NCI-H1105 treated with DMSO at 0.1 percent for 48 hours (cell line): ENCODE results near the gene KDM4B.
A peak's percentile ranks its signal among the peaks of the same experiment; 100 is the strongest.

ENCODE experiments used
- DNase-seq: peaks from one replicate; lab custom pipeline; 2025; lab: John Stamatoyannopoulos, UW

The KDM4B gene

DNA sequence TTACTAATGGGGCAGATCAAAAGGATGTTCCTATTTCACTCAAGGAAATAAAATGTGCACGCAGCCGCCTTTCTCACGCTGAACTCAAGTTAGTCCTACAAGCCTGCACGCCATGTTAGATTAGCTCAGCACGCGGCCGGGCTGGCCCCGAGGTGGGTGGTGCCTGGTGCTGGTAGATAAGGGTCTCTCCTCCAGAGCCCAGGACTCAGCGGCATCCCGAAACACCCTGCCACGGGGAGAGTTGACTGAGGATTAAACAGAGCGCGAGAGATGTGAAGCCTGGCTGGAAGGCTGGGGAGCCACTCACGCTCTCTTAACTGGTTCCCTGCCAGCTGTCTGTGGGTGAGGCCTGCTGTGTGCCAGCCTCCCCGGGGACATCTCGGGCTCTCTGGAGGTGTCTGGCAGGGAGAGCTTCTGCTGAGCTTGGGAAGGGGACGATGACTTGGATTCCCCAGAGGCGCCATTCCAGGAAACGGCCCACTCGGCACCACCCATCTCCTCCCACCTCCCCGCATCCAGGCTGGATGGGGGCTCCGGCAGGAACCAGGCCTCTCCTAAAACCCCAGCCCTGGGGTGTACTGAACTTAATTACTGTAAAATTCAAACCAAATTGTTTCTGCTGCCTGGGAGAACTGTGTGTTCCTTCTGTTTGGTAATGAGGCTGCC lies 122.2 kb downstream of the KDM4B start:
- no peak for DNase-seq

DNA sequence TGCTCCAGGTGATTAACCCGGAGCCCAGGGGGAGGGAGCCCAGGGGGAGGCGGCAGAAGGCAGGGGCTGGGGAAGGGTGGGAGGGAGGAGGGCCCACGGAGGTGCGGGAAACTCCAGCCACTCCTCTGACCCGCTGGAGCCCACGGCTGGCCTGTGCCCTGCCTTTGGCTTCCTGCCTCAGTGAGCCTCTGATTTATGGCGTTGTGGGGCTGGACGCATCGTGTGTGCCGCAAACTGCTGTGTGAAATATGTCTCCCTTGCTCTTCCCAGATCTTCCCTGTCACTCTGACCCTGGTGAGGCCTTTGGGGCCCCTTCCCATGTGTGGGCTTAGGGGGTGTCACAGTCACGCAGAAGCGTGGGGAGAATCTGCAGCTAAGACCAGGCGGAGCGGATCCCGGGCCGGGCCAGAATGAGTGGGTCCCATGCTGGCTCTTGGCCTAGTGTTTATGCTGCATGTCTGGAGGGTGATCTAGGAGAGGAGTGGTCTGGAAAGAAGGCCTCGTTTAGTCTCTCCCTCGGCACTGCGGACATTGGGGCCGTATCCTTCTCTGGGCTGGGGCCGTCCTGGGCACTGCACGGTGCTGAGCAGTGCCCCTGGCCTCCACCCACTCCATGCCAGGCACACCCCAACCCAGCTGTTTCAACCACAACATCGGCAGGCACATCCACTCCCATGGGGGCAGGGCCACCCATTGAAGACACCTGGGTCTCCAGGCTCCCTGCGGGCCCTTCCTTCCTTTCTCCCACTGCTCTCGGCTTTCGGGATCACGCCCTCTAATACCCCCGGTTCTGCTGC lies 123.0 kb downstream of the KDM4B start:
- DNase-seq: no peak

DNA sequence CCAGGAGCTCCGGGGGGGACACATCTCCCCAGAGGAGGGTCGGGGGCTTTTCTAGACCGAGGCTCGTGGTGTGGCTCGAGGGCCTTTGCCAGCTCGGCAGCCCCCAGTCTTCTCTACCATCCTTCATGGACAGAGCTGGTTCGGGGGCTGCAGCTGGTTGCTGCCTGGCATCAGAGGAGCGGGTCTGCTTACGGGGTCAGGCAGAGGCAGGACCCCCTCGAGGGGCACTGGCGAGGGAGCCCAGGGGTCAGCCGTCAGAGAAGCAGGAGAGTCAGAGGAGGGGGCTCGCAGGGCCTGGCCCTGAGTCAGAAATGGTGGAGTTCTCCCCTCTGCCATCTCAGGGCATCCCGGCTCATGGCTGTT lies 123.5 kb downstream of the KDM4B start:
- no peak for DNase-seq

DNA sequence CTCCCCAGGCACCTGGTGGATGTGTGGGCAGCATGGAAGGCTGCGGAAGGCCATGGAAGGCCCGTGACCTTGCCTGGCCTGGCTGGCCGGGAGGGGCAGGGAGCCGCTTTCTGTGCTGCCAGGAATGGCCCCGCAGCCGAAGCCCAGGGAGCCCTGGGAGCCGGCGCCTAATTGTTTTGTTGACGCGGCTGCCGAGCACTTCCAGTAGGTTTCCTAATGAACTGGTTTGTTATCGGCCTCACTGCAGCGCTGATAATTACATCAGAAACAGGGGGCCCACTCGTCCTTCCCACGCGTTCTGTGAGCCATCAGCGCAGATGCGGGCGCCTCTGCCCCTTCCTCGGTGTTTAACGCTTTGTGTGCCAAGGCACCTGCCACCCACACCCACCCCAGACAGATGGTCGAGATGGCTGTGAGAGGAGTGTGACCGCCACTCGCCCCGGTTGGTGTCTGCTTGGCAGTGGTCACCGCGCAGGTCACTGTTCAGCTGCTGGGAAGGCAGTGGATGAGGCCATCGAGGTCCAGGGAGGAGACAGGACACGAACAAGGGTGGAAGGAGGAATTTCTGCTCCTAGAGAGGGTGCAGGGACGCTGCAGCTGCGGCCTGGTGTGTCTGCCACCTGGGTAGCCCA lies 124.5 kb downstream of the KDM4B start:
- no peak for DNase-seq

DNA sequence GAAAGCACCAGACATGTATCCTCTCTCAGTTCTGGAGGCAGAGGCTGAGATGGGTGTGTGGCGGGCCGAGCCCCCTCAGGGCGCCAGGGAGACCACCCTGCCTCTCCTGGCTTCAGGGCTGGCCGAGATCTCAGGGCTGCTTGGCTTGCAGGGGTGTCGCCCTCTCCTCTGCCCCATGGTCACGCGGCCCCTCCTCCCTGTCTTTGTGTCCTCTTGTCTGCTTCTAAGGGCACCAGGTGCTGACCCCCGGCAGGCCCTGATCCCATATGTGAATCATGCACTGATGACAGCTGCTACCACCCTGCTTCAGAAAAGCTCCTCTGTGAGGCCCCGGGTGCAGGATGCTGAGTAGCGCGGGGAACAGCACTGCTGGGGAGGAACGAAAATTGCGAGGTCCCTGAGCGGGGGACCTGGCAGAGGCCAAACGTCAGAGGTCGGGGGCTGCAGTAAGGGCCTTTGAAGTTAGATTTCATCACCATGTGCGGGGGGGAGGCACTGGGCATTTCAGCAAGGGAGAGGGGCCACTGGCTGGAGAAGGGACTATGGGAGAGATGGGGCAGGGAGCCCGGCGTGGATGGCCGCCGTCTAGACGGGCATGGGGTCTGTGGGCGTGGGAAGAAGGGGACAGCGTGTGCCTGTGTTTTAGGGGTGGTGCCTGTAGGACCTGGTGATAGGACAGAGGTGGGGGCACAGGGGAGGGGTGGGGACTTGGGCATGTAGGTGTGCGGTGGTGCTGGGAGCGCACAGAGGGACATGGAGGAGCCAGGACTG lies 125.2 kb downstream of the KDM4B start:
- no peak for DNase-seq

DNA sequence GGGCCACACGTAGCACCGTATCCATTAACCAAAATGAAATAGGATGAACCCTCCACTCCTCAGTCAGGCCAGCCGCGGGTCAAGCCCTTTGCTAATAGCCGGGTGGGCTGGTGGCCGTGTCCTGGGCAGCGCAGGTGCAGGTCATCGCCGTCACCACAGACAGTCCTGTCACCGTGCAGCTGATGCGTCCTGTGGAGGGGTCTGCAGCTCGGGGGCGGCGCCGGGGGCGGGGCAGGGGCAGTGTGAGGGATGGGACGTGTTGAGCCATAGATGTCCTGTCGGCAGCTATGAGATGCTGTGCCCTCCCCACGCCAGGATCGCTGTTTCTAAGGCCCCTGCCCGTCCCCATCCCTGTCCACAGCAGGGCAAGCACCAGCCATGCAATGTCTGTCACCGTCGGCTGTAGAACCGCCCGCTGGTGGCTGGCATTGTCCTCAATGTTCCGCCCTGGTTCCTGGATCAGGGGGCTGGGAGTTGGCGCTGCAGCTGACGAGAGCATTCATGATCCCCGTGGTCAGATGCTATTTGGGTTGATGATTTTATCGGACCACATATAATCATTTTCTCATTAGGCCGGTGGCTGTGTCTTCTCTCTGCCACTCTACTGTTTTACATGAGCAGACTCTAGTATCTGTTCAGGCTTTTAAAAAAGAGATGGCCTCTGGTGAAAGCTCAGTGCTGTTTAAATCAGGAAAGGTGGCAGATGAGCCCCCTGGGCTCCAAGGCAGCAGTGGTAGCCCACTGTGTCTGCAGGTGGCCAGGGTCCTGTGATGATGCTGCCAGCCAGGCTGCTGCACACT lies 126.1 kb downstream of the KDM4B start:
- DNase-seq: no peak

DNA sequence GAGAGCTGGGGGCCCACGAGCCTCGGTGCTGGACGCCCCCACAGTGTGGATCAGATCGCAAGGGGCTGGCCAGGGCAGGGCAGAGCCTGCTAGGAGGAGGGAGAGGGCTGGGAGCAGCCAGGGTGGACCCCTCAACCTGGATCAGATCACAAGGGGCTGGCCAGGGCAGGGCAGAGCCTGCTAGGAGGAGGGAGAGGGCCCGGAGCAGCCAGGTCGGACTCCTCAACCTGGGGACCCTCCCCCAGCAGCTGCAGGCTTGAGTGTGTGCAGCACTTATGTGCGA lies 126.6 kb downstream of the KDM4B start:
- DNase-seq: no peak

DNA sequence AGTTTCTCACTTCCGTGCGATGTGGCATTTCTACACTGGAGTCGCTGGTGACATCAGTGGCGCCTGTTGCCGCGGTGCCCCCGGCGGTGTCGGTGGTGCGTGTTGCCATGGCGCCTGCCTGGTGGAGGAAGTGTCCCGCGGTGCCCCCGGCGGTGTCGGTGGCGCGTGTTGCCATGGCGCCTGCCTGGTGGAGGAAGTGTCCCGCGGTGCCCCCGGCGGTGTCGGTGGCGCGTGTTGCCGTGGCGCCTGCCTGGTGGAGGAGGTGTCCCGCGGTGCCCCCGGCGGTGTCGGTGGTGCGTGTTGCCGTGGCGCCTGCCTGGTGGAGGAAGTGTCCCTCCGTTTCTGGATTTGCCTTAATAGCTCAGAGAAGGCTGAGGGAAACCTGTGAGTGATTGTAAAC lies 127.6 kb downstream of the KDM4B start:
- no peak for DNase-seq

DNA sequence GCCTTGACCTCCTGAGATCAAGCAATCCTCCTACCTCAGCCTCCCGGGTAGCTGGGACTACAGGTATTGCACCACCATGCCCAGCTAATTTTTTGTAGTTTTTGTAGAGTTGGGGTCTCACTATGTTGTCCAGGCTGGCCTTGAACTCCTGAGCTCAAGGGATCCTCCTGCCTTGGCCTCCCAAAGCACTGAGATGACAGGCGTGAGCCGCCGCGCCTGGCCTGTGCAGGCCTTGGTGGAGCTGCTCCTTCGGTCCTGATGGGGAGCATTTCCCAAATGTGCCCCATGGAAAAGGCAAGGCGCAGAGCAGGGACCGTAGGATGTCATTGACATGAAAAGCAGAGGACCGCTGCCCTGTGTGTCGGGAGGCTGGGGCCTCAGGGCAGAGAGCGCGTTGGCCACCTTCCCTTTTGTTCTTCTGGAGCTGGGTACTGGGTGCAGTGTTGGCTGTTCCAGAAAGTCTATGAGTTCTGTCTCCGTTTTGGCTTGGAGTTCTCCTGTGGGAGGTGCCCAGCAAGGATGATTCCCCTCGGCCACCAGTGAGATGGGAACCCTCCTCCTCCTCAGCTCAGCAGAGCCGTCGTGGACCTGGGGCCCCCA lies 128.5 kb downstream of the KDM4B start:
- DNase-seq: no peak

DNA sequence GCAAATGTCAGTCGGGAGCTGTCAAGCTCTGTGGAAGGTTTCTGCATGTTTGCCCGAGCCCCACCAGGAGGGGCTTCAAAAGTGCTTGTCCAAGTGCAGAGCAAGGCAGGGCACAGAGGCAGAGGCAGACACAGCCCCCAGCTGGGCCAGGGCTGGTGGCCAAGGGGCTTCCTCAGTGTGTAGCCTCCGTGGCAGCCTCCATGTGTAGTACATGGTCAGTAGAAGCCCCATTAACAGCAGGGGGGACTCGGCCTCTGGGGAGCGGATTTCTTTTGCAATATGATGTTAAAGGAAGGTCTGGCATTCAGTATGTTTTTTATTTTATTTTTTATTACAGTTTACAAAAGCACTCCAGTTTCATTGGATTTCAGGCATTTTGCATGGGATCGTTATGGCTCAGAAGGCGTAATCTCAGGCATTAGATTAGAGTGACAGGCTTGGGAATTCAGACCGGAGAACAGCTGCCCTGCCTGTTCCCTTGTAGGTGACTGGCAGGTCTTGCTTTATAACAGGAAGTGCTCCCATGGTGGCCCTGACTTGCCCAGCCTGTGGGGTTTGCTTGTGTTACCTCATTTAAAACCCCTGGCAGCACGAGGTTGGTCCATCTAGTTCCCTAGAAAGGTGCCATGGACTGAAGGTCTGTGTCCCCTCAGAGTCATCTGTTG lies 129.2 kb downstream of the KDM4B start:
- DNase-seq: no peak

DNA sequence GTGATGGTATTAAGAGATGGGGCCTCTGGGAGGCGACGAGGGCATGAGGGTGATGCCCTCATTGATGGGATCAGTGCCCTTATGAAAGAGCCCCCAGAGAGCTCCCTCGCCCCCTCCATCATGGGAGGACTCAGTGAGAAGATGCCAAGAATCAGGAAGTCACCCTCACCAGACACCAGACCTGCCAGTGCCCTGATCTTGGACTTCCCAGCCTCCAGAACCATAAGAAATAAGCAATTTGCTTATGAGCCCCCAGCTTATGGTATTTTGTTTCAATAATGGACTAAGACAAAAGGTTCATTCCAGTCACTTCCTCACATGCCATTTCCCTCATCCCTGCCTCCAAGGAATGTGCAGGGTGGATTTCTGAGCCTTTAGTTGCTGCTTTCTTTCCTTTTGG lies 129.7 kb downstream of the KDM4B start:
- no peak for DNase-seq

DNA sequence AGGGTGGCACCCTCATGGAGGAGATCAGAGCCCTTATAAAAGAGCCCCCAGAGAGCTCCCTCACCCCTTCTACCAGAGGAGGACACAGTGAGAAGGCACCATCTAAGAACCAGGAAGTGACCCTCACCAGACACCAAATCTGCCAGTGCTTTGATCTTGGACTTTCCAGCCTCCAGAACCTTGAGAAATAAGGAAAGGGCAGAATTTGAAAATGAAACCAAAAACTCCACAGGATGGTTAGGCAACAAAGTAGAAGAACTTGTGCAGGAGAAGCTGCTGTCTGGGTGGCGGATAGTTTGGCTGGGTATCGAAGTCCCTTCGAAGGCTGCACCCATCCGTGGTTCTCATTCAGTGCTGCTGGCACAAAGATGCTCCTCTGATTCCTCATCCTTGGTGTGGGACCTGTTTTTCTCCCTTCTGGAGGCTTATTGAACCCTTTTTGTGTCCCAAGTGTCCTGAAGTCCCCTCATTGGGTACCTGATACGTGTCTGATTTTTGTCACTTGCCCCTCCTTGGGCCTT lies 130.8 kb downstream of the KDM4B start:
- DNase-seq: no peak

DNA sequence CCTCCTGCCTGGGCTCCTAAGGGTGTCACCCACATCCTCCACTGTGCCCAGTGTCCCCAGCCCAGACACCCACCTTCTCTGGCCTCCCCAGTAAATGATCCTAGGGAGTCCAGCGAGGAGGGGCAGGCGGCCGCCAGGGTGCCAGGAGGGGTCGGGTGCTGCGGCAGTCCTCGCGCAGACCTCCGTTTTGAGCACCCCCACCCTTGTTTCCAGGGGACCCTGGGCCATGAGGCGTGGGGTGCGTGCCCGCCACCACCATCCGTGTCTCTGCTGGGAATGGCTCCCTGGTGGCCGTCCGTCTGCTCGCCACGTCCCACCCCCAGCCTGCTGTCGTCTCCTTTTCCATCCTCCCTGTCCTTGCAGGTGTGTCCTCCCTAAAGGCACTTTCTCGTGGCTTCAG lies 133.0 kb downstream of the KDM4B start:
- DNase-seq: no peak

DNA sequence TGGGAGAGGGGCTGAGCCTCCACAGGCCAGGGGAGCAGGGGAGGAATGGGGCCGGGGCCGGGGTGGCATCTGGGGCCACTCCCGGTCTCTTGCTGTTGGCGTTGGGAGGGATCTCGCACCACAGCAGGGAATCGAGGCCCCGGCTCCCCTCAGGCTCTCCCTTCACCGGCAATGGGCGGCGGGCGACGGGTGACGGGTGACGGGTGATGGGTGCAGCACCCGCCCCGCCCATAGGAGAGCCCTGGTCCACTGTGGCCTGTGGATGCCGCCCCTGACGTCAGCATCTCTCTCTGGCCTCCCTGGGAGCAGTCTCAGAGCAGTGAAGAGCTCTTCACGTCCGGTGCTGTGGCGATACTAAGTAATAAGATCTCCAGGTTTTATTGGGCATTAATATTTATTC lies 133.6 kb downstream of the KDM4B start:
- no peak for DNase-seq

DNA sequence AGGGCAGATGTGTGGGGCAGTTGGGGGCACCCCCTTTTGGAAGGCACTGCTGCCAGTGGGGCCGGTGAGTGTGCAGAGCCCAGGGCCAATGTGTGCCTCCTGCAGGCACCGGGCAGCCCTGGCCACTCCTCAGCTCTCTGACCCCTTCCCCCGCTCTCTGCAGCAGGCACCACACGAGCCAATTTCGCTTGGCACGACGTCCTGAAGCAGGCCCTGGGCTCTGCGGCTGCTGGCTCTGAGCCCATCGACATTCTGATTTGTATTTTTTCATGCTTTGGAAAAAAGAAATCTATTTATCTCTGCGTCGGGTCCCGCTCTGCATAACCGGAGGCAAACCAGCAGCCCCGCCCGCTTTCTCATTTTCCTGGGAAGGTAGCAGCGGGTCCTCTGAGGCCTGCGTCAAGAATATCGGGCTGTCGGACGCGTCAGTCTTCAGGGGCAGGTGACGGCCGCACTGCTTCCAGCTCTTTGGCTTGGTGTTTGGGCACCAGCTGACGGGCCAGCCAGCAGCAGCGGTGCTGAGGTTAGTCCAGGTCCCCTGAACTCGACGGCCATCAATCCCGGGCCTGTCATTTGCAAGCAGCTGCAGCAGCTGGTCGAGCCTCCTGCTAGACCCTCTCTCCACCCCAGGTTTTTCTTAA lies 134.3 kb downstream of the KDM4B start:
- DNase-seq: peak; percentile 87

DNA sequence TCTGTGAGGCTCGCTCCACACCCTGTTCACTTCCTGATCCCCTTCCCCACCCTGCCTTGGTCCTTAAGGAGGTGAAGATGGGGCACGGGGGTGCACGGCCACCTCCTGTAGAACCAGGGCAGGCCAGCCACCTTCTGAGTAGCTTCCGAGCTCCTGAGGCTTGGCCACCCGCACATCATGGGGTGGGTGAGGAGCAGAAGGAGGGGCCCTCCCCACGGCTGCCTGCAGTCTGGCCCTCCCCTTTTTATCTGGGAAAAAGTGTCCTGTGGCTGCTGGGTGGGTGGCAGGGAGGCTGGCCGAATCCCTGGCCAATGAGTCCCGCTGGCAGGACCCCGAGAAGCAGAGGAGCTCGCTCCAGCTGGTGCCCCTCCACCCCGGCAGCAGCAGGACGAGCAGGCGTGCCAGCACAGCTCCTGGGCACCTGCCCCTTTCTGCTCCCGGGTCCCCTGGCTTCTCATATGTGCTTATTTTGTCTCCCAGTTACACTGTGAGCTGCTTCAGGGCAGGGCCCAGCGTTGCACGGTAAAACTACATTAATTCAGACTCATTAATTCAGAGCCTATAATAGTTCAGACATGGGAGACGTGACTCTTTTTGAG lies 135.0 kb downstream of the KDM4B start:
- peak; percentile 25 for DNase-seq

DNA sequence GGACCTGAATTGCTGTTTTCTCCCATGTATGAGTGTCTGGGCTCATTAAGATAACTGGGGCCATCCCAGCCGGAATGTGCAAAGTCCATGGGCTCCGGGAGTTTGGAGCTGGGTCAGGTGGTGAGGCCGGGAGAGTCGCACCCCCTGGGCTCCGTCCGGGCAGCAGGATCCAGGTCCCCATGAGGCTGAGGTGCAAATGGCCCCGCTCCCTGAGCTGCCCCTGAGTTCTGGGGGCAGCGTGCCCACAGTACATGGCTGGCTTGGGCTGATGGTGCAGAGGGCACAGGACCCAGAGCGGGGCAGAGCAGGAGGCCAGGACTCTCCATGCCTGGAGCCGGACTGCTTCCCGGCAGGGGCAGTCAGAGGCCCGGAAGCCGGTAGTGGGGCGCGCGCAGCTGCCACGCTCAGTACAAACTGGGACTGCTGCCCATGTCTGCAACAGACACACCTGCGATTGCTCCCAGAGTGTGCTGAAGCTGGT lies 136.0 kb downstream of the KDM4B start:
- DNase-seq: no peak

DNA sequence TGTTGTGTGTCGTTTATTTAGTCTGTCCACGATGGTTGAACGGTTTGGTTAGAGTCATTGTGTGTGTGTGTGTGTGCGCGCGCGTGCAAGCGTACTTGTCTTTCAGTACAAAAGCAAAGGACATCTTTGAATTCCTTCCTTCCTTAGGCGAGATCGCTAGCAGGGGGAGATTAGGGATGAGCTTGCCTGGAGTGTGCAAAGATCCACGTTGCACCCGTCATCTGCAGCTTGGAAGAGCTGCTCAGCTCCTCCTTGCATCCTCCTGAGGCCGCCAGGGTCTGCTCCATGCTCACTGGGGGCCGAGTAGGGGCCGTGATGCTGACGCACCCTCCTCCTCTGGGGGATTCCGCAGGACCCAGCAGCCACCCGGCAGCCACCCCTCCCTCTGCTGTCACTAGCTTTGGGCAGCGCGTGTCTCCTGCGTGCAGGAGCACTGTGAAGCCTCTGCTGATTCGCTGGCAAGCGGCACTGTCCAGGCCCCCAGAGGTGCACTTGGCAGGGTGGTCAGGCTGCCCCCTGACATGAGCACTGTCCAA lies 137.3 kb downstream of the KDM4B start:
- DNase-seq: no peak

DNA sequence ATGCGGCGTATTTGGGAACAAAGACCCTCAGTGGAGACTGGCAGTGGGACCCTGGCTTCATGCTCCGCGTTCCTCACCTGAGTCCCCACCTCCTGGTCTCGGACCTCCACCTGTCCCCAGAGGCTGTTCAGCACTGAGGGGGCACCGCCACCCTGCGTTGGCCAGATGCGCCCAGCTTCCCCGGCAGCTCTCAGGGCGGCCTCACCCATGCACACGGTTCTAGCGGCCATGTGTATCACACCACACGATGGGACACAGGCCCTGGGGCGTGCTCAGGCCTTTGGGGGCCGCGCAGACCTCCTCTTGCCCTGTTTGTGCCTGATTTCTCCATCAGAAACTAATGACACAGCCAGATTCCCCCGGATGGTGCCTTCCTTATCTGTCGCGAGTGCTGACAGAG lies 138.1 kb downstream of the KDM4B start:
- DNase-seq: no peak
